Measurements from ENCODE around the gene TCERG1L.
"Not testable (repeated sequence)": the region's sequence is repeated elsewhere in the genome, so short reads cannot be mapped to it uniquely, and the experiment has no call there.

The TCERG1L gene

GRCh38 chr10:131115321-131115720, 196.2 kb downstream of the TCERG1L start:
- no peak for DNase-seq

- no peak for DNase-seq
These were observed 196.7 kb downstream of the TCERG1L start for GRCh38 chr10:131114846-131115245.

GRCh38 chr10:131113709-131114291, 197.7 kb downstream of the TCERG1L start:
- no peak for DNase-seq

GRCh38 chr10:131113165-131113564, 198.4 kb downstream of the TCERG1L start:
- DNase-seq, result no peak

- DNase-seq, result no peak
These were observed 198.8 kb downstream of the TCERG1L start for GRCh38 chr10:131112691-131113090.

- no peak for DNase-seq
These were observed 199.9 kb downstream of the TCERG1L start for GRCh38 chr10:131111471-131112080.

GRCh38 chr10:131111007-131111406, 200.5 kb downstream of the TCERG1L start:
- DNase-seq, result no peak

- DNase-seq, result no peak
These were observed 201.2 kb downstream of the TCERG1L start for GRCh38 chr10:131110241-131110783.

GRCh38 chr10:131109726-131110125, 201.8 kb downstream of the TCERG1L start:
- DNase-seq, result no peak

GRCh38 chr10:131109291-131109690, 202.2 kb downstream of the TCERG1L start:
- no peak for DNase-seq

GRCh38 chr10:131107970-131108369, 203.6 kb downstream of the TCERG1L start:
- DNase-seq, result no peak

GRCh38 chr10:131102676-131103075, 208.8 kb downstream of the TCERG1L start:
- no peak for DNase-seq

GRCh38 chr10:131102147-131102546, 209.4 kb downstream of the TCERG1L start:
- DNase-seq, result no peak

GRCh38 chr10:131100418-131101410, 210.8 kb downstream of the TCERG1L start:
- not testable (repeated sequence) for DNase-seq

GRCh38 chr10:131099028-131099726, 212.3 kb downstream of the TCERG1L start:
- no peak for DNase-seq

- no peak for DNase-seq
These were observed 213.0 kb downstream of the TCERG1L start for GRCh38 chr10:131098416-131098952.

- no peak for DNase-seq
These were observed 215.5 kb downstream of the TCERG1L start for GRCh38 chr10:131096031-131096430.

GRCh38 chr10:131095313-131095580, 216.3 kb downstream of the TCERG1L start:
- DNase-seq, result no peak

GRCh38 chr10:131094527-131095312, 216.8 kb downstream of the TCERG1L start:
- no peak for DNase-seq

GRCh38 chr10:131093795-131094366, 217.6 kb downstream of the TCERG1L start:
- DNase-seq, result no peak

- DNase-seq, result no peak
These were observed 218.2 kb downstream of the TCERG1L start for GRCh38 chr10:131093346-131093745.

GRCh38 chr10:131092876-131093275, 218.6 kb downstream of the TCERG1L start:
- no peak for DNase-seq

Data from NCI-H1436 (cell line).